HS-27A (cell line): ENCODE results near the gene NUMB.
"Not testable (repeated sequence)": the region's sequence is repeated elsewhere in the genome, so short reads cannot be mapped to it uniquely, and the experiment has no call there.

ENCODE experiments used
- DNase-seq: peaks from one replicate; pipeline ENCODE4 v3.0.0-alpha.2; 2012; ENCODE audit warnings: low read depth, missing footprints

NUMB gene

GRCh38 chr14:73465823-73466532 lies 7.6 kb upstream of the NUMB start:
- no peak for DNase-seq

- no peak for DNase-seq
Observed at GRCh38 chr14:73463411-73463810, 5.1 kb upstream of the NUMB start.

GRCh38 chr14:73462815-73463214 lies 4.5 kb upstream of the NUMB start:
- no peak for DNase-seq

- DNase-seq: no peak
Observed at GRCh38 chr14:73462048-73462715, 3.8 kb upstream of the NUMB start.

- DNase-seq: no peak
Observed at GRCh38 chr14:73461478-73462047, 3.2 kb upstream of the NUMB start.

GRCh38 chr14:73460691-73461127 lies 2.4 kb upstream of the NUMB start:
- no peak for DNase-seq

- no peak for DNase-seq
Observed at GRCh38 chr14:73459959-73460358, 1.6 kb upstream of the NUMB start.

- no peak for DNase-seq
Observed at GRCh38 chr14:73457924-73458182, 493 bp downstream of the NUMB start.

GRCh38 chr14:73457041-73457923 lies 1.1 kb downstream of the NUMB start:
- no peak for DNase-seq

GRCh38 chr14:73455294-73455693 lies 3.1 kb downstream of the NUMB start:
- DNase-seq: no peak

GRCh38 chr14:73452341-73453186 lies 5.8 kb downstream of the NUMB start:
- DNase-seq: no peak

GRCh38 chr14:73443758-73444157 lies 14.6 kb downstream of the NUMB start:
- DNase-seq: no peak

GRCh38 chr14:73441286-73441685 lies 17.1 kb downstream of the NUMB start:
- DNase-seq: no peak

GRCh38 chr14:73438993-73439392 lies 19.4 kb downstream of the NUMB start:
- DNase-seq: no peak

GRCh38 chr14:73437206-73437605 lies 21.1 kb downstream of the NUMB start:
- DNase-seq: no peak

GRCh38 chr14:73432124-73432523 lies 26.2 kb downstream of the NUMB start:
- no peak for DNase-seq

- no peak for DNase-seq
Observed at GRCh38 chr14:73428353-73428824, 30.0 kb downstream of the NUMB start.

GRCh38 chr14:73427516-73428264 lies 30.7 kb downstream of the NUMB start:
- no peak for DNase-seq

GRCh38 chr14:73426877-73427276 lies 31.5 kb downstream of the NUMB start:
- DNase-seq: no peak

- DNase-seq: no peak
Observed at GRCh38 chr14:73424453-73424852, 33.9 kb downstream of the NUMB start.

GRCh38 chr14:73423092-73423491 lies 35.3 kb downstream of the NUMB start:
- DNase-seq: not testable (repeated sequence)
